OCI-LY1 (cell line): ENCODE measurements around the gene FHL2.

Experiments used
- H2AFZ ChIP-seq: fragments of 200-600 bp; sonication (generic), shearing (Covaris generic); 2 replicates; pipeline ENCODE4 v1.6.0; 2014; ENCODE audit warnings: antibody characterized with exemption, mild to moderate bottlenecking, low read length
- H3F3A ChIP-seq: fragments of 200-600 bp; sonication (generic), shearing (Covaris generic); 2 replicates; pipeline ENCODE4 v1.6.0; 2014; ENCODE audit warnings: mild to moderate bottlenecking, antibody characterized with exemption, low read length, moderate library complexity; ENCODE audit not compliant: insufficient read depth
- H3K27ac ChIP-seq: fragments of 200-600 bp; sonication (generic); 2 replicates; pipeline ENCODE4 v1.5.1; 2014; ENCODE audit warnings: low read length, mixed run types, mild to moderate bottlenecking, low read depth; ENCODE audit not compliant: poor library complexity, severe bottlenecking
- H3K27me3 ChIP-seq: fragments of 200-600 bp; sonication (generic); 2 replicates; pipeline ENCODE4 v1.6.0; 2014; ENCODE audit warnings: antibody characterized with exemption, mild to moderate bottlenecking, low read length, moderate library complexity; ENCODE audit not compliant: insufficient read depth
- H3K36me3 ChIP-seq: fragments of 200-600 bp; sonication (generic); 2 replicates; pipeline ENCODE4 v1.6.1; 2014; ENCODE audit warnings: mild to moderate bottlenecking, antibody characterized with exemption, low read length, moderate library complexity, mixed read lengths; ENCODE audit not compliant: insufficient read depth
- H3K4me1 ChIP-seq: fragments of 200-600 bp; sonication (generic); 2 replicates; pipeline ENCODE4 v1.5.1; 2014; ENCODE audit warnings: mild to moderate bottlenecking, low read length, moderate library complexity; ENCODE audit not compliant: insufficient read depth, severe bottlenecking
- H3K4me2 ChIP-seq: fragments of 200-600 bp; sonication (generic), shearing (Covaris generic); 2 replicates; pipeline ENCODE4 v1.6.1; 2014; ENCODE audit warnings: low read length
- H3K4me3 ChIP-seq: fragments of 200-600 bp; sonication (generic); 2 replicates; pipeline ENCODE4 v1.5.1; 2014; ENCODE audit warnings: low read length, low read depth, mild to moderate bottlenecking, mixed read lengths; ENCODE audit not compliant: poor library complexity, severe bottlenecking
- H3K79me2 ChIP-seq: fragments of 200-600 bp; shearing (Covaris generic); 2 replicates; pipeline ENCODE4 v1.6.1; 2016; ENCODE audit warnings: mixed run types, low read length, mixed read lengths; ENCODE audit not compliant: insufficient read depth
- H3K9ac ChIP-seq: fragments of 200-600 bp; sonication (generic), shearing (Covaris generic); 2 replicates; pipeline ENCODE4 v1.6.1; 2014; ENCODE audit warnings: mild to moderate bottlenecking, low read length, mixed read lengths
- H3K9me2 ChIP-seq: fragments of 200-600 bp; sonication (generic), shearing (Covaris generic); 2 replicates; pipeline ENCODE4 v1.6.1; 2014; ENCODE audit warnings: low read depth, mild to moderate bottlenecking, low read length, mixed read lengths
- H3K9me3 ChIP-seq: fragments of 200-600 bp; shearing (Covaris generic); 2 replicates; pipeline ENCODE4 v1.6.1; 2014; ENCODE audit warnings: low read length, mixed read lengths
- H4K20me1 ChIP-seq: fragments of 200-600 bp; sonication (generic), shearing (Covaris generic); 2 replicates; pipeline ENCODE4 v1.6.0; 2016; ENCODE audit warnings: mild to moderate bottlenecking, low read length; ENCODE audit not compliant: insufficient read depth
- EZH2 ChIP-seq: fragments of 200-600 bp; sonication (generic), shearing (Covaris generic); IDR thresholded peaks from 2 replicates; pipeline ENCODE4 v1.8.0; 2017; ENCODE audit warnings: borderline replicate concordance, mixed run types, mild to moderate bottlenecking, antibody characterized with exemption, low read length, moderate library complexity, mixed read lengths
- TF ChIP-seq, protein P1 (sequence below): fragments of 200-600 bp; sonication (generic), shearing (Covaris generic); IDR thresholded peaks from 2 replicates; pipeline ENCODE4 v1.5.1; 2017; ENCODE audit warnings: mild to moderate bottlenecking, antibody characterized with exemption, low read length, moderate library complexity, mixed read lengths

Gene FHL2

DNA sequence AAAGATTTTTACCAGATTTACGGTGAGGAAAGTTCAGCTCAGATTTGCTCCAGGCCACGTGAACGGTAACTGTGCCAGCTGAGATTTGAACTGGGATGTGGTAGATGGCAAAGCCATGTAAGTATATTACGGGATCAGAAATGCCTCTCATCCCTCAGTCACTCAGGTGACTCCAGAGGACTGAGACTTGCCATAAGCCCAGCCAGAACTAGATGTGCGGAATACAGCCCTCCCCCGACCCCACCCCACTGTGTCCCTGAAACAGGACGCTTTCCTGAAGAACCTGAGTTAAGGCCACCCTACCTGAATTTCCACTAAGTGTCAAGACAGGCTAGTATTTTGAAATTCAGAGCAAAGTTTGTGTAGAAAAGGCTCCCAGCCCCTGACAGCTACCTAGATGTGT, 1.3 kb upstream of the FHL2 start:
- H2AFZ ChIP-seq: no peak overlapping the region
- no peaks in the 10 kb centered on the region for H3K36me3 ChIP-seq
- no peaks in the 10 kb centered on the region for H4K20me1 ChIP-seq
- H3K9me2 ChIP-seq: no peaks in the 10 kb centered on the region
- no peaks in the 10 kb centered on the region for H3K79me2 ChIP-seq
- no peak overlapping the region for H3K9ac ChIP-seq
- no peaks in the 10 kb centered on the region for H3F3A ChIP-seq
- no peaks in the 10 kb centered on the region for H3K9me3 ChIP-seq
- peaks cover 2% of the 10 kb centered on the region; the same call in 1 of the 2 replicates for H3K27me3 ChIP-seq
- H3K27ac ChIP-seq: no peak overlapping the region
- TF ChIP-seq, protein P1, sequence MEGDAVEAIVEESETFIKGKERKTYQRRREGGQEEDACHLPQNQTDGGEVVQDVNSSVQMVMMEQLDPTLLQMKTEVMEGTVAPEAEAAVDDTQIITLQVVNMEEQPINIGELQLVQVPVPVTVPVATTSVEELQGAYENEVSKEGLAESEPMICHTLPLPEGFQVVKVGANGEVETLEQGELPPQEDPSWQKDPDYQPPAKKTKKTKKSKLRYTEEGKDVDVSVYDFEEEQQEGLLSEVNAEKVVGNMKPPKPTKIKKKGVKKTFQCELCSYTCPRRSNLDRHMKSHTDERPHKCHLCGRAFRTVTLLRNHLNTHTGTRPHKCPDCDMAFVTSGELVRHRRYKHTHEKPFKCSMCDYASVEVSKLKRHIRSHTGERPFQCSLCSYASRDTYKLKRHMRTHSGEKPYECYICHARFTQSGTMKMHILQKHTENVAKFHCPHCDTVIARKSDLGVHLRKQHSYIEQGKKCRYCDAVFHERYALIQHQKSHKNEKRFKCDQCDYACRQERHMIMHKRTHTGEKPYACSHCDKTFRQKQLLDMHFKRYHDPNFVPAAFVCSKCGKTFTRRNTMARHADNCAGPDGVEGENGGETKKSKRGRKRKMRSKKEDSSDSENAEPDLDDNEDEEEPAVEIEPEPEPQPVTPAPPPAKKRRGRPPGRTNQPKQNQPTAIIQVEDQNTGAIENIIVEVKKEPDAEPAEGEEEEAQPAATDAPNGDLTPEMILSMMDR: no peak
- no peak for TF ChIP-seq EZH2
- H3K4me3 ChIP-seq: no peak overlapping the region
- H3K4me2 ChIP-seq: no peak overlapping the region
- no peaks in the 10 kb centered on the region for H3K4me1 ChIP-seq

- Histone ChIP-seq H2AFZ (no peak overlapping the region), H3K9ac (no peak overlapping the region), H3K4me1 (no peaks in the 10 kb centered on the region), H3K36me3 (no peaks in the 10 kb centered on the region), H3F3A (no peaks in the 10 kb centered on the region), H3K9me3 (no peaks in the 10 kb centered on the region), H3K4me3 (no peak overlapping the region), H3K9me2 (no peaks in the 10 kb centered on the region), H3K27me3 (peaks cover 5% of the 10 kb centered on the region; the same call in 1 of the 2 replicates), H3K4me2 (no peak overlapping the region), H4K20me1 (no peaks in the 10 kb centered on the region), H3K79me2 (no peaks in the 10 kb centered on the region), H3K27ac (no peak overlapping the region)
- TF ChIP-seq, protein P1: no peak
- TF ChIP-seq EZH2: no peak
Observed at GRCh38 chr2:105399207-105399861, 483 bp upstream of the FHL2 start.

GRCh38 chr2:105397953-105398335, 907 bp downstream of the FHL2 start:
- H3K27ac ChIP-seq: no peak overlapping the region
- no peak for TF ChIP-seq EZH2
- TF ChIP-seq, protein P1: no peak
- H3K4me1 ChIP-seq: no peaks in the 10 kb centered on the region
- peaks cover 5% of the 10 kb centered on the region; the same call in 1 of the 2 replicates for H3K27me3 ChIP-seq
- H3K9ac ChIP-seq: no peak overlapping the region
- no peaks in the 10 kb centered on the region for H3K9me3 ChIP-seq
- no peaks in the 10 kb centered on the region for H3K9me2 ChIP-seq
- H2AFZ ChIP-seq: no peak overlapping the region
- no peaks in the 10 kb centered on the region for H3F3A ChIP-seq
- H4K20me1 ChIP-seq: no peaks in the 10 kb centered on the region
- H3K4me3 ChIP-seq: no peak overlapping the region
- no peaks in the 10 kb centered on the region for H3K79me2 ChIP-seq
- no peak overlapping the region for H3K4me2 ChIP-seq
- H3K36me3 ChIP-seq: no peaks in the 10 kb centered on the region
